C4-2B (cell line): ENCODE results near the gene IL27RA.

Experiments
- ZFX ChIP-seq: fragments of 450-650 bp; IDR thresholded peaks from 2 replicates; pipeline ENCODE4 v1.6.1; 2017
- TF ChIP-seq, protein P1 (sequence below): fragments of 450-650 bp; conservative IDR thresholded peaks from 2 replicates; pipeline ENCODE4 v1.5.1; 2017; ENCODE audit warnings: mild to moderate bottlenecking

DNA sequence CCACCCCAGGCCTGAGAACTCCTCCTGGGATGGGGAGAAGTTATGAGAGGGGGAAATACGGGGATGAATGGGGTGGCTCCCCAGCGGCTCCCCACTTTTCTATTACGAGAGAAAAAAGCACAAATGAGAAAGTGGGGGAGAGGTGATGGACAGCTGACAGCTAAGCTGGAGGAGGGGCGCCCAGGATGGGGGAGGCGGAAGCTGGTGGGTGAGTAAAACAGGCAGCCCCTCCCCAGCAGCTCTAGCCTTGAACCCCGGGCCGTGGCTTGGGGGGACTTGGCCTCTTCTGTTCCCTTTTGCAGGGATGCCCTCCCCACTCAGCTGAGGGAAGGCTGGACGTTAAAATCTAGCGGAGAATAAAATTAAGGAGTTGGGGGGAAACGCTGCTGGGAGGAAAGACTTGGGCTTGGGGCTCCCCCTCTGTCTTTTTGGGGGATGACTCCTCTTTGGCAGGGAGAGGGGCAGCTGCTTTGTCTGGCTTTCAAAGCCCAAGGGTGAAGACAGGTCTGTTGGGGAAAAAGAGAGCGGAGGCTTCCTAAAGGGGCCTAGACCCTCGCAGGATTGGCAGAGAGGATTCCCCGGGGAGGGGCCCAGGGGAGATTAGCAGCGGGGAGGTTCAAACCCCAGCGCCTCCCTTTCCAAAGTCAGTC, 60.4 kb downstream of the IL27RA start:
- TF ChIP-seq, protein P1, sequence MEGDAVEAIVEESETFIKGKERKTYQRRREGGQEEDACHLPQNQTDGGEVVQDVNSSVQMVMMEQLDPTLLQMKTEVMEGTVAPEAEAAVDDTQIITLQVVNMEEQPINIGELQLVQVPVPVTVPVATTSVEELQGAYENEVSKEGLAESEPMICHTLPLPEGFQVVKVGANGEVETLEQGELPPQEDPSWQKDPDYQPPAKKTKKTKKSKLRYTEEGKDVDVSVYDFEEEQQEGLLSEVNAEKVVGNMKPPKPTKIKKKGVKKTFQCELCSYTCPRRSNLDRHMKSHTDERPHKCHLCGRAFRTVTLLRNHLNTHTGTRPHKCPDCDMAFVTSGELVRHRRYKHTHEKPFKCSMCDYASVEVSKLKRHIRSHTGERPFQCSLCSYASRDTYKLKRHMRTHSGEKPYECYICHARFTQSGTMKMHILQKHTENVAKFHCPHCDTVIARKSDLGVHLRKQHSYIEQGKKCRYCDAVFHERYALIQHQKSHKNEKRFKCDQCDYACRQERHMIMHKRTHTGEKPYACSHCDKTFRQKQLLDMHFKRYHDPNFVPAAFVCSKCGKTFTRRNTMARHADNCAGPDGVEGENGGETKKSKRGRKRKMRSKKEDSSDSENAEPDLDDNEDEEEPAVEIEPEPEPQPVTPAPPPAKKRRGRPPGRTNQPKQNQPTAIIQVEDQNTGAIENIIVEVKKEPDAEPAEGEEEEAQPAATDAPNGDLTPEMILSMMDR: no peak
- no peak for TF ChIP-seq ZFX
